ENCODE data around the gene NCK1. TPM values are rescaled to one million over a fixed set of nuclear protein-coding genes. Genes with fewer than 3 reads are reported as not detected.
"Not testable (repeated sequence)": the region's sequence is repeated elsewhere in the genome, so short reads cannot be mapped to it uniquely, and the experiment has no call there.

The NCK1 gene
- total and polyA plus RNA-seq, 7 donors = 16.2 to 33.4 (median 25.4) TPM

- Histone ChIP-seq H3K36me3 (ENCODE audit: insufficient read depth in 1 of 2, low read depth in 1 of 2) (no peaks in the 10 kb centered on the region), H3K9me3 (peaks cover 18% of the 10 kb centered on the region), H3K27me3 (ENCODE audit: insufficient read depth in 3 of 3, low read length in 2 of 3) (no peaks in the 10 kb centered on the region), H3K4me3 (no peak overlapping the region), H3K4me1 (peaks cover 4% of the 10 kb centered on the region), H3K27ac (no peak overlapping the region)
- intact Hi-C loops (cut with DNase I) = no loop called here
- DNase-seq = no peak
- TF ChIP-seq CTCF (IDR thresholded peaks at IDR 0.05) = no peak
- WGBS, 3 donors = 80 to 90% (median 85%) methylated on average over 2 of the region's 2 CpGs
- ATAC-seq = no peak
These were observed 37.7 kb downstream of the NCK1 start for GRCh38 chr3:136899622-136900158.

- H3K27ac ChIP-seq; H3K27me3 ChIP-seq (ENCODE audit: insufficient read depth in 3 of 3, low read length in 2 of 3); DNase-seq; H3K36me3 ChIP-seq (ENCODE audit: insufficient read depth in 1 of 2, low read depth in 1 of 2); H3K4me1 ChIP-seq; H3K4me3 ChIP-seq; intact Hi-C loops (cut with DNase I); ATAC-seq: not testable (repeated sequence)
- 79 to 96% (median 82%) methylated on average over 1 of the region's 1 CpG for WGBS, 3 donors
- H3K9me3 ChIP-seq = peaks cover 18% of the 10 kb centered on the region
These were observed 38.7 kb downstream of the NCK1 start for GRCh38 chr3:136900694-136901093.

- intact Hi-C loops (cut with DNase I) = no loop called here
- Histone ChIP-seq H3K27ac (no peak overlapping the region), H3K9me3 (peaks cover 18% of the 10 kb centered on the region), H3K36me3 (ENCODE audit: insufficient read depth in 1 of 2, low read depth in 1 of 2) (no peaks in the 10 kb centered on the region), H3K4me3 (no peak overlapping the region), H3K27me3 (ENCODE audit: insufficient read depth in 3 of 3, low read length in 2 of 3) (no peaks in the 10 kb centered on the region), H3K4me1 (peaks cover 8% of the 10 kb centered on the region)
- no peak for TF ChIP-seq CTCF (IDR thresholded peaks at IDR 0.05)
- ATAC-seq (no peak), DNase-seq (no peak)
- WGBS, 3 donors = 78 to 90% (median 81%) methylated on average over 3 of the region's 3 CpGs
These were observed 39.4 kb downstream of the NCK1 start for GRCh38 chr3:136901391-136901790.

DNA sequence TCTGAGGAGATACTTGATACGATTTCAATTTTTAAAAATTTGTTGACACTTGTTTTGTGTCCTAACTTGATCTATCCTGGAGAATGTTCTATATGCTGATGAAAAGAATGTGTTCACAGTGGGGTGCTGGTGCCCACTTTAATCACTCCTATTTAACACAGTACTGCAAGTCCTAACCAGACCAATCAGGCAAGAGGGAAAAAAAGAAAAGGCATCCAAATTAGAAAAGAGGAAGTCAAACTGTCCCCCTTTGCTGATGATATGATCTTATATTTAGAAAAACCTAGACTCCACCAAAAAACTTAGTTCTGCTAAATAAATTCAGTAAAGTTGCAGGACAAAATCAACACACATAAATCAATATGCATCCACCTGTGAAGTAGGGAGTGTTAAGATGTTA lies 40.5 kb downstream of the NCK1 start:
- H3K4me1 ChIP-seq; ATAC-seq; intact Hi-C loops (cut with DNase I); H3K36me3 ChIP-seq (ENCODE audit: insufficient read depth in 1 of 2, low read depth in 1 of 2); H3K4me3 ChIP-seq; DNase-seq; H3K27ac ChIP-seq; H3K27me3 ChIP-seq (ENCODE audit: insufficient read depth in 3 of 3, low read length in 2 of 3): not testable (repeated sequence)
- WGBS, 3 donors = 92 to 97% (median 95%) methylated on average over 1 of the region's 1 CpG
- H3K9me3 ChIP-seq = peaks cover 18% of the 10 kb centered on the region

DNA sequence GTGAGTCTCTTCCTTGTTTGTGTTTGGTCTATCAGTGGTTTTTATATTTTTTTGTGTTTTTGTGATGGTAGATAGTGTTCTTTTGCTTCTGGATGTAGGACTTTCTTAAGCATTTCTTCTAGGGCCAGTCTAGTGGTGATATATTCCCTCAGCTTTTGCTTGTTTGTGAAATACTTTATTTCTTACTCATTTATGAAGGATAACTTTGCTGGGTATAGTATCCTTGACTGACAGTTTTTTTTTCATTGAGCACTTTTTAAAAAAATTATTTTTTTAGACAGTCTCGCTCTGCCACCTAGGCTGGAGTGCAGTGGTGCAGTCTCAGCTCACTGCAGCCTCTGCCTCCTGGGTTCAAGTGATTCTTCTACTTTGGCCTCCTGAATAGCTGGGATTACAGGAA lies 41.9 kb downstream of the NCK1 start:
- intact Hi-C loops (cut with DNase I) = no loop called here
- Histone ChIP-seq H3K4me1 (peaks cover 17% of the 10 kb centered on the region), H3K27ac (no peak overlapping the region), H3K4me3 (no peak overlapping the region), H3K27me3 (ENCODE audit: insufficient read depth in 3 of 3, low read length in 2 of 3) (no peaks in the 10 kb centered on the region), H3K36me3 (ENCODE audit: insufficient read depth in 1 of 2, low read depth in 1 of 2) (no peaks in the 10 kb centered on the region), H3K9me3 (peaks cover 18% of the 10 kb centered on the region)
- 0 to 57% (median 2%) methylated on average over 1 of the region's 1 CpG for WGBS, 3 donors
- no peak for TF ChIP-seq CTCF (IDR thresholded peaks at IDR 0.05)
- no peak for ATAC-seq
- DNase-seq = no peak

DNA sequence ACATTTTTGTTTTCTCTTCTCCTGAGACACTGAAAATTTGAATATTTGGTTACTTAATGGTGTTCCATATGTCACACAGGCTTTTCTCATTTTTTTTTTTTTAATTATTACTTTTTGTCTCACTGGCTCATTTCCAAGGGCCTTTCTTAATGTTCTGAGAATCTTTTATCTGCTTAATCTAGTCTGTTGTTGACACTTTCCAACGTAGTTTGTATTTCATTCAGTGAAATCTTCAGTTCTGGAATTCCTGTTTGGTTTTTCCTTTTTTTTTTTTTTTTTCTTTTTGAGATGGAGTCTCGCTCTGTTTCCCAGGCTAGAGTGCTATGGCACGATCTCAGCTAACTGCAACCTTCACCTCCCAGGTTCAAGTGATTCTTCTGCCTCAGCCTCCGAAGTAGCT lies 42.7 kb downstream of the NCK1 start:
- H3K27ac ChIP-seq = no peak overlapping the region
- H3K4me1 ChIP-seq = peaks cover 24% of the 10 kb centered on the region
- 73 to 84% (median 75%) methylated on average over 4 of the region's 4 CpGs for WGBS, 3 donors
- no peak for DNase-seq
- intact Hi-C loops (cut with DNase I) = loop anchor here in 1 of 2 donors (5.0 kb wide), 1 partner anchor 32 kb away; no protein-coding TSS in a partner anchor
- H3K36me3 ChIP-seq (ENCODE audit: insufficient read depth in 1 of 2, low read depth in 1 of 2) = no peaks in the 10 kb centered on the region
- ATAC-seq = no peak
- no peaks in the 10 kb centered on the region for H3K27me3 ChIP-seq (ENCODE audit: insufficient read depth in 3 of 3, low read length in 2 of 3)
- H3K9me3 ChIP-seq = peaks cover 18% of the 10 kb centered on the region
- no peak overlapping the region for H3K4me3 ChIP-seq
- TF ChIP-seq CTCF (IDR thresholded peaks at IDR 0.05) = no peak
